Esophagus muscularis mucosa (tissue), 4 donors: ENCODE measurements around the gene ITGB6. TPM values are rescaled to one million over a fixed set of nuclear protein-coding genes. Genes with fewer than 3 reads are reported as not detected.
"Not testable (repeated sequence)": the region's sequence is repeated elsewhere in the genome, so short reads cannot be mapped to it uniquely, and the experiment has no call there.

Experiments used
- DNase-seq: peaks from one replicate; pipeline ENCODE4 v3.0.0-alpha.2; 2017; ENCODE audit errors: extremely low spot score
- H3K27ac ChIP-seq, 4 donors: fragments of 200-600 bp; sonication (generic); replicated peaks in 1 of 4; 1 replicate in 3 of 4; 2 replicates in 1 of 4; pipeline ENCODE4 v1.5.1; 2016 to 2019; ENCODE audit warnings: mild to moderate bottlenecking in 1 of 4
- H3K27me3 ChIP-seq, 4 donors: fragments of 200-600 bp; sonication (generic); one replicate each; pipeline versions ENCODE4 v1.5.1 to v1.6.0; 2016 to 2019
- H3K36me3 ChIP-seq, 4 donors: fragments of 200-600 bp; sonication (generic); one replicate each; pipeline ENCODE4 v1.5.1; 2016 to 2019
- H3K4me1 ChIP-seq, 4 donors: fragments of 200-600 bp; sonication (generic); one replicate each; pipeline ENCODE4 v1.5.1; 2016 to 2019
- H3K4me3 ChIP-seq, 4 donors: fragments of 200-600 bp; sonication (generic); 1 replicate in 2 of 4; 2 replicates in 2 of 4; pipeline ENCODE4 v1.5.1; 2016 to 2019; ENCODE audit warnings: mild to moderate bottlenecking in 4 of 4, moderate library complexity in 1 of 4
- H3K9me3 ChIP-seq, 4 donors: fragments of 200-600 bp; sonication (generic); 1 replicate in 3 of 4; 2 replicates in 1 of 4; pipeline ENCODE4 v1.5.1; 2016 to 2019
- CTCF ChIP-seq, 3 experiments: fragments of 200-600 bp in 2 of 3; fragments of 450-650 bp in 1 of 3; sonication (generic) in 2 of 3; IDR thresholded peaks; one replicate each; pipeline ENCODE4 v1.5.1; 2017 to 2019; ENCODE audit warnings: antibody characterized with exemption in 3 of 3, mild to moderate bottlenecking in 2 of 3, moderate library complexity in 1 of 3
- EP300 ChIP-seq: sonication (generic); formaldehyde crosslinking; IDR thresholded peaks from one replicate; pipeline ENCODE4 v1.6.1; 2017; ENCODE audit warnings: antibody characterized with exemption
- POLR2A ChIP-seq: fragments of 450-650 bp; IDR thresholded peaks from one replicate; pipeline ENCODE4 v1.6.1; 2017; ENCODE audit warnings: antibody characterized with exemption, moderate library complexity, mild to moderate bottlenecking, low read depth
- POLR2AphosphoS5 ChIP-seq, 2 donors: sonication (generic); formaldehyde crosslinking; IDR thresholded peaks; one replicate each; pipeline ENCODE4 v1.6.1; 2017; ENCODE audit warnings: antibody characterized with exemption in 2 of 2
- WGBS: methylation state at CpG from one replicate; pipeline ENCODE4 v1.1.5; 2018; 5-methylcytosine and 5-hydroxymethylcytosine counted together
- intact Hi-C: fragments of 100-400 bp; cut with DNase I; formaldehyde crosslinking; loops from one replicate; pipeline ENCODE4 v1.15.1; 2023
- total RNA-seq, 4 donors: library from RNA; depleted of rRNA; stranded (reverse); fragments of >200 nt; gene quantifications; one replicate each; pipeline versions ENCODE4 v1.1.0 to v1.2.1, GENCODE V29; 2016

Gene ITGB6
- total RNA-seq, 4 donors from 2014 or later = 0.17 to 3.4 TPM; not detected in 2

DNA sequence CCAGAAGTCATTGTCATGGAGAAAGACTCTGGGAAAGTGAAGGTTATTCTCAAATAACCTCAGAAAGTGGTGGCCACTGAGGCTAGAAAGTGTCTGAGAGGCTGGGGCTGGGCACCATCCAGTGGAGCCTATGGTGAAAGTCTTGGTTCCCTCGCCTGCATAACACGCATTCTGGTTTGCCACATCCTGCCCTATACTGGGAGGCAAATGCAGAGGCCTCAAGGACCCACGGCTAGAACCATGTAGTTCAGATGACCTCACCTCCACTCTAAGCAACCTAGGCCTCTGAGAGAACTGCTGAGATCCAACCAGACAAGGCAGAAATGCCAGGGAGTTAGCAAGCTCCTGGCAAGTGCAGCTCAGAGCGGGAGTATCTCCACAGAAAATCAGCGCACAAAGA, 5.1 kb downstream of the ITGB6 start:
- no peaks in the 10 kb centered on the region for H3K27me3 ChIP-seq
- H3K36me3 ChIP-seq = no peaks in the 10 kb centered on the region
- H3K9me3 ChIP-seq = no peaks in the 10 kb centered on the region
- 76% methylated on average over 5 of the region's 5 CpGs for WGBS
- H3K4me3 ChIP-seq = no peak overlapping the region
- H3K4me1 ChIP-seq = no peaks in the 10 kb centered on the region
- intact Hi-C loops = no loop called here
- no peak overlapping the region for H3K27ac ChIP-seq
- no peak for DNase-seq
- TF ChIP-seq EP300 (no peak), POLR2AphosphoS5 (IDR thresholded peaks at IDR 0.05) (no peak), CTCF (IDR thresholded peaks at IDR 0.05) (no peak), POLR2A (no peak)

GRCh38 chr2:160194351-160194750, 5.7 kb downstream of the ITGB6 start:
- no peaks in the 10 kb centered on the region for H3K9me3 ChIP-seq
- TF ChIP-seq POLR2AphosphoS5 (IDR thresholded peaks at IDR 0.05) (no peak), CTCF (IDR thresholded peaks at IDR 0.05) (no peak), EP300 (no peak), POLR2A (no peak)

GRCh38 chr2:160181146-160181836, 18.8 kb downstream of the ITGB6 start:
- H3K36me3 ChIP-seq, H3K4me1 ChIP-seq, H3K27me3 ChIP-seq, DNase-seq, H3K9me3 ChIP-seq, H3K27ac ChIP-seq, H3K4me3 ChIP-seq, intact Hi-C loops: not testable (repeated sequence)
- 51% methylated on average over 7 of the region's 11 CpGs for WGBS

More at GRCh38 chr2:160194351-160194750, 5.7 kb downstream of the ITGB6 start:
- intact Hi-C loops = no loop called here
- H3K4me1 ChIP-seq = no peaks in the 10 kb centered on the region
- H3K4me3 ChIP-seq = no peak overlapping the region
- no peak for DNase-seq
- H3K27ac ChIP-seq = no peak overlapping the region
- H3K36me3 ChIP-seq = no peaks in the 10 kb centered on the region
- 82% methylated on average over 2 of the region's 2 CpGs for WGBS
- no peaks in the 10 kb centered on the region for H3K27me3 ChIP-seq

- DNase-seq, H3K27ac ChIP-seq, H3K9me3 ChIP-seq, H3K4me3 ChIP-seq, H3K27me3 ChIP-seq, H3K4me1 ChIP-seq, H3K36me3 ChIP-seq, intact Hi-C loops: not testable (repeated sequence)
- WGBS = 94% methylated on average over 7 of the region's 7 CpGs
Measured at GRCh38 chr2:160180690-160181089, 19.4 kb downstream of the ITGB6 start.

GRCh38 chr2:160180172-160180571, 19.9 kb downstream of the ITGB6 start:
- Histone ChIP-seq H3K9me3 (no peaks in the 10 kb centered on the region), H3K4me1 (no peaks in the 10 kb centered on the region), H3K36me3 (no peaks in the 10 kb centered on the region), H3K27ac (no peak overlapping the region), H3K27me3 (no peaks in the 10 kb centered on the region), H3K4me3 (no peak overlapping the region)
- no peak for DNase-seq
- intact Hi-C loops = no loop called here
- TF ChIP-seq EP300 (no peak), POLR2AphosphoS5 (IDR thresholded peaks at IDR 0.05) (no peak), POLR2A (no peak)

DNA sequence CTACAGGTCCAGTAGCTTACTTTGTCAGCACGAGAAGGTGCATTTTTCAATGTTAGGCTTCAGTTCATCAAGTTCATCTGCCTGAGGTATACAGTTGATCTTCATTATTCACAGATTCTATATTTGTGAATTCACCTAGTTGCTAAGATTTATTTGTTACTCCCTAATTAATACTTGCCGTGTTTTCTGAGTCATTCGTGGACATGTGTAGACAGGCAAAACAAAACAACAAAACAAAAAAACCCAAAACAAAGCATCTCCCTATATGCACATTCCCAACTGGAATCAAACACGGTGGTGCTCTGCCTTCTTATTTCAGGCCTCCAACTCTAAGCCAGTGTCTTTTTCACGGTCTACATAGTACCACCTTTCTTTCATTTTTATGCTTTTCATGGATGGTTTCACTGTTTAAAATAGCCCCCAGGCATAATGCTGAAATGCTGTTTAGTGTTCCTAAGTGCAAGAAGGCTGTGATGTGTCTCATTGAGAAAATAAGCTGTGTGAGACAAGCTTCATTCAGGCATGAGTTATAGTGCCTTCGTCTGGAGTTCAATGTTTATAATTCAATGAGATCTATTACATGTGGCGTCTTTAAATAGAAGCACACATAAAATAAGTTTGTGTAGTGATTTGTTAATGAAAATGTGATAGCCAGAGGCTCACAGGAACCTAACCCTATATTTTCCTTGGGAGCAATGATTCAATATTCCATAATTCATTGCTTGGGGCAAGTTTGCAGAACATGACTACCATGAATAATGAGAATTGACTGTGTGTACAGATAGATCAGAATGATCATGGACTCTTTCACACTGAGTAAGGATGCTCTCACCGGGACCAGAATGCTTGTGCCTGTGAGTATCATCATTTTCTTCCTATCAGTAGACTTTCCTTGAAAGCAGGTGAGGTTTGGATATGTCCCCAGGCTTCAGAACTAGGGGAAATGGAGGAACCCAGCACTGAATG, 24.6 kb downstream of the ITGB6 start:
- no peaks in the 10 kb centered on the region for H3K9me3 ChIP-seq
- no peaks in the 10 kb centered on the region for H3K4me1 ChIP-seq
- intact Hi-C loops = no loop called here
- no peak for DNase-seq
- H3K4me3 ChIP-seq = no peak overlapping the region
- no peaks in the 10 kb centered on the region for H3K36me3 ChIP-seq
- no peak for TF ChIP-seq POLR2A
- no peak for TF ChIP-seq CTCF (IDR thresholded peaks at IDR 0.05)
- no peak for TF ChIP-seq POLR2AphosphoS5 (IDR thresholded peaks at IDR 0.05)
- TF ChIP-seq EP300 = no peak
- no peak overlapping the region for H3K27ac ChIP-seq
- 79% methylated on average over 8 of the region's 8 CpGs for whole genome bisulfite sequencing
- H3K27me3 ChIP-seq = no peaks in the 10 kb centered on the region
